Upper lobe of left lung (tissue), 6 donors: ENCODE data around the gene GPR158. TPM values are rescaled to one million over a fixed set of nuclear protein-coding genes. Genes with fewer than 3 reads are reported as not detected.

Experiments used
- ATAC-seq, 2 donors: fragments of 200-7000 bp; cut with Tn5 transposase; one replicate each; pipeline ENCODE4 v1.9.1; 2022; ENCODE audit warnings: mild to moderate bottlenecking in 2 of 2, moderate library complexity in 2 of 2; ENCODE audit not compliant: low FRiP score in 2 of 2
- DNase-seq, 2 donors: peaks; one replicate each; pipeline ENCODE4 v3.0.0-alpha.2; 2019 to 2020
- H3K27ac ChIP-seq, 4 donors: fragments of 200-600 bp; sonication (generic); one replicate each; pipeline ENCODE4 v1.5.1; 2016 to 2019
- H3K27me3 ChIP-seq, 4 donors: fragments of 200-600 bp; sonication (generic); one replicate each; pipeline ENCODE4 v1.5.1; 2017 to 2019
- H3K36me3 ChIP-seq, 4 donors: fragments of 200-600 bp; sonication (generic); one replicate each; pipeline ENCODE4 v1.5.1; 2016 to 2019
- H3K4me1 ChIP-seq, 4 donors: fragments of 200-600 bp; sonication (generic); one replicate each; pipeline ENCODE4 v1.5.1; 2018 to 2019
- H3K4me3 ChIP-seq, 4 donors: fragments of 200-600 bp; sonication (generic); one replicate each; pipeline ENCODE4 v1.5.1; 2017 to 2019; ENCODE audit warnings: mild to moderate bottlenecking in 2 of 4, moderate library complexity in 1 of 4
- H3K9me3 ChIP-seq, 4 donors: fragments of 200-600 bp; sonication (generic); one replicate each; pipeline ENCODE4 v1.5.1; 2018 to 2019
- CTCF ChIP-seq, 6 experiments: fragments of 450-650 bp in 4 of 6; fragments of 200-600 bp in 2 of 6; sonication (generic) in 2 of 6; IDR thresholded peaks; one replicate each; pipeline ENCODE4 v1.5.1; 2016 to 2019; ENCODE audit warnings: antibody characterized with exemption in 6 of 6
- EP300 ChIP-seq, 4 donors: sonication (generic); formaldehyde crosslinking; IDR thresholded peaks; one replicate each; pipeline ENCODE4 v1.5.1; 2017; ENCODE audit warnings: antibody characterized with exemption in 4 of 4, control low read depth in 2 of 4
- POLR2A ChIP-seq, 4 donors: fragments of 450-650 bp; IDR thresholded peaks; one replicate each; pipeline ENCODE4 v1.5.1; 2016 to 2017; ENCODE audit warnings: antibody characterized with exemption in 4 of 4, mild to moderate bottlenecking in 2 of 4
- POLR2AphosphoS5 ChIP-seq, 2 donors: sonication (generic); formaldehyde crosslinking; IDR thresholded peaks; one replicate each; pipeline ENCODE4 v1.5.1; 2017; ENCODE audit warnings: antibody characterized with exemption in 2 of 2
- WGBS, 2 donors: methylation state at CpG; one replicate each; pipeline ENCODE4 v1.1.5; 2017 to 2018; 5-methylcytosine and 5-hydroxymethylcytosine counted together
- total RNA-seq, 6 donors: library from RNA; depleted of rRNA in 4 of 6; stranded (reverse); fragments of >200 nt in 4 of 6; gene quantifications; one replicate each; pipeline versions ENCODE4 v1.1.0 to v1.2.1, GENCODE V29; 2016 to 2021
- donor health status: DM: no; HTN: no; CAD: no; lungs with moderate emphysema.
- donor health status: DM: no; HTN: yes; CAD: no; lungs with severe emphysema.

The GPR158 gene
- total RNA-seq, 6 donors from 2014 or later, result 0.03 to 0.09 TPM; not detected in 4

GRCh38 chr10:25441270-25441669 lies 266.5 kb downstream of the GPR158 start:
- Histone ChIP-seq H3K36me3 (no peaks in the 10 kb centered on the region), H3K4me1 (no peaks in the 10 kb centered on the region), H3K27ac (no peak overlapping the region), H3K4me3 (no peak overlapping the region), H3K27me3 (no peaks in the 10 kb centered on the region), H3K9me3 (no peaks in the 10 kb centered on the region)
- DNase-seq (no peak), ATAC-seq (no peak)
- 42 to 56% methylated on average over 1 of the region's 1 CpG for WGBS, 2 donors
- TF ChIP-seq CTCF (IDR thresholded peaks at IDR 0.05), result no peak
- no peak for TF ChIP-seq POLR2AphosphoS5 (IDR thresholded peaks at IDR 0.05)
- TF ChIP-seq EP300 (IDR thresholded peaks at IDR 0.05), result no peak
- no peak for TF ChIP-seq POLR2A (IDR thresholded peaks at IDR 0.05)

- WGBS, 2 donors, result 87 to 88% methylated on average over 6 of the region's 6 CpGs
- H3K4me1 ChIP-seq, result no peaks in the 10 kb centered on the region
- H3K4me3 ChIP-seq, result no peak overlapping the region
- H3K9me3 ChIP-seq, result no peaks in the 10 kb centered on the region
- ATAC-seq (peak; percentile 28 to 68), DNase-seq (no peak)
- H3K27me3 ChIP-seq, result no peaks in the 10 kb centered on the region
- H3K36me3 ChIP-seq, result no peaks in the 10 kb centered on the region
- H3K27ac ChIP-seq, result no peak overlapping the region
- TF ChIP-seq POLR2A (IDR thresholded peaks at IDR 0.05) (no peak), POLR2AphosphoS5 (IDR thresholded peaks at IDR 0.05) (no peak)
Measured at GRCh38 chr10:25444266-25444665, 269.5 kb downstream of the GPR158 start.

- WGBS, 2 donors, result 71 to 80% methylated on average over 4 of the region's 4 CpGs
- TF ChIP-seq EP300 (IDR thresholded peaks at IDR 0.05) (no peak), CTCF (IDR thresholded peaks at IDR 0.05) (no peak), POLR2A (IDR thresholded peaks at IDR 0.05) (no peak), POLR2AphosphoS5 (IDR thresholded peaks at IDR 0.05) (no peak)
Measured at GRCh38 chr10:25451401-25451800, 276.6 kb downstream of the GPR158 start.

GRCh38 chr10:25453619-25454018 lies 278.8 kb downstream of the GPR158 start:
- no peak for DNase-seq

More at GRCh38 chr10:25451401-25451800, 276.6 kb downstream of the GPR158 start:
- H3K4me3 ChIP-seq, result no peak overlapping the region
- H3K36me3 ChIP-seq, result no peaks in the 10 kb centered on the region
- no peaks in the 10 kb centered on the region for H3K4me1 ChIP-seq
- ATAC-seq, result no peak
- H3K27ac ChIP-seq, result no peak overlapping the region
- H3K27me3 ChIP-seq, result no peaks in the 10 kb centered on the region
- no peak for DNase-seq
- H3K9me3 ChIP-seq, result peaks cover 0 to 8% (median 3%) of the 10 kb centered on the region in 4 donors

GRCh38 chr10:25455980-25456567 lies 281.3 kb downstream of the GPR158 start:
- H3K27me3 ChIP-seq, result no peaks in the 10 kb centered on the region
- H3K4me3 ChIP-seq, result no peak overlapping the region
- no peaks in the 10 kb centered on the region for H3K36me3 ChIP-seq
- H3K27ac ChIP-seq, result no peak overlapping the region
- ATAC-seq (no peak), DNase-seq (no peak)
- 19 to 32% methylated on average over 4 of the region's 4 CpGs for WGBS, 2 donors
- no peaks in the 10 kb centered on the region for H3K4me1 ChIP-seq
- peaks cover 0 to 8% (median 3%) of the 10 kb centered on the region in 4 donors for H3K9me3 ChIP-seq
- TF ChIP-seq EP300 (IDR thresholded peaks at IDR 0.05) (no peak), POLR2AphosphoS5 (IDR thresholded peaks at IDR 0.05) (no peak), POLR2A (IDR thresholded peaks at IDR 0.05) (no peak), CTCF (IDR thresholded peaks at IDR 0.05) (no peak)

More at GRCh38 chr10:25453619-25454018, 278.8 kb downstream of the GPR158 start:
- no peaks in the 10 kb centered on the region for H3K4me1 ChIP-seq
- no peak for TF ChIP-seq POLR2A (IDR thresholded peaks at IDR 0.05)
- H3K27me3 ChIP-seq, result no peaks in the 10 kb centered on the region
- H3K36me3 ChIP-seq, result no peaks in the 10 kb centered on the region
- H3K9me3 ChIP-seq, result peaks cover 0 to 8% (median 3%) of the 10 kb centered on the region in 4 donors
- H3K4me3 ChIP-seq, result no peak overlapping the region
- no peak for ATAC-seq
- WGBS, 2 donors, result 45 to 97% methylated on average over 1 of the region's 1 CpG
- no peak overlapping the region for H3K27ac ChIP-seq

- H3K9me3 ChIP-seq, result peaks cover 0 to 6% (median 2%) of the 10 kb centered on the region in 4 donors
- no peak for DNase-seq
- H3K27me3 ChIP-seq, result no peaks in the 10 kb centered on the region
- WGBS, 2 donors, result 41 to 47% methylated on average over 2 of the region's 2 CpGs
- no peak overlapping the region for H3K4me3 ChIP-seq
- H3K4me1 ChIP-seq, result no peaks in the 10 kb centered on the region
- TF ChIP-seq POLR2A (IDR thresholded peaks at IDR 0.05) (no peak), EP300 (IDR thresholded peaks at IDR 0.05) (no peak), CTCF (IDR thresholded peaks at IDR 0.05) (no peak)
- H3K36me3 ChIP-seq, result no peaks in the 10 kb centered on the region
- no peak for ATAC-seq
- H3K27ac ChIP-seq, result no peak overlapping the region
Measured at GRCh38 chr10:25457552-25457951, 282.8 kb downstream of the GPR158 start.
